KMS-11 (cell line): Measurements from ENCODE around the gene IL31.
"Not testable (repeated sequence)": the region's sequence is repeated elsewhere in the genome, so short reads cannot be mapped to it uniquely, and the experiment has no call there.

Experiments used
- H2AFZ ChIP-seq: fragments of 200-600 bp; sonication (generic); 2 replicates; pipeline ENCODE4 v1.6.1; 2016; ENCODE audit warnings: antibody characterized with exemption, mixed run types, low read depth
- H3K27ac ChIP-seq: fragments of 200-600 bp; sonication (generic); 2 replicates; pipeline ENCODE4 v1.6.1; 2016; ENCODE audit warnings: mild to moderate bottlenecking, mixed run types
- H3K27me3 ChIP-seq: fragments of 200-600 bp; sonication (generic); 2 replicates; pipeline ENCODE4 v1.6.1; 2017; ENCODE audit warnings: mild to moderate bottlenecking, low read depth, mixed run types, moderate library complexity; ENCODE audit not compliant: insufficient read depth
- H3K36me3 ChIP-seq: fragments of 200-600 bp; sonication (generic); 2 replicates; pipeline ENCODE4 v1.6.1; 2017; ENCODE audit warnings: mild to moderate bottlenecking, mixed run types; ENCODE audit not compliant: insufficient read depth
- H3K4me1 ChIP-seq: fragments of 200-600 bp; sonication (generic); 2 replicates; pipeline ENCODE4 v1.6.1; 2016; ENCODE audit warnings: mild to moderate bottlenecking, low read depth, mixed run types; ENCODE audit not compliant: poor library complexity, severe bottlenecking
- H3K4me2 ChIP-seq: fragments of 200-600 bp; sonication (generic); 2 replicates; pipeline ENCODE4 v1.7.0; 2016; ENCODE audit warnings: mild to moderate bottlenecking, mixed run types
- H3K4me3 ChIP-seq: fragments of 200-600 bp; sonication (generic); IDR thresholded peaks from 2 replicates; pipeline ENCODE4 v1.6.1; 2017; ENCODE audit warnings: low read depth, low read length, mixed read lengths; ENCODE audit not compliant: insufficient read depth
- H3K79me2 ChIP-seq: fragments of 200-600 bp; sonication (generic); 2 replicates; pipeline ENCODE4 v1.6.1; 2016; ENCODE audit warnings: low read depth, mixed run types; ENCODE audit not compliant: insufficient read depth
- H3K9ac ChIP-seq: fragments of 200-600 bp; sonication (generic); 2 replicates; pipeline ENCODE4 v1.6.1; 2016; ENCODE audit warnings: mild to moderate bottlenecking, mixed run types
- H4K20me1 ChIP-seq: fragments of 200-600 bp; sonication (generic); 2 replicates; pipeline ENCODE4 v1.6.1; 2016; ENCODE audit warnings: mild to moderate bottlenecking, mixed run types; ENCODE audit not compliant: insufficient read depth
- TF ChIP-seq, protein P1 (sequence below): fragments of 200-600 bp; sonication (generic); conservative IDR thresholded peaks from 2 replicates; pipeline ENCODE4 v1.6.1; 2017; ENCODE audit warnings: low read depth, mild to moderate bottlenecking, antibody characterized with exemption, low read length, moderate library complexity, mixed read lengths

The IL31 gene

DNA sequence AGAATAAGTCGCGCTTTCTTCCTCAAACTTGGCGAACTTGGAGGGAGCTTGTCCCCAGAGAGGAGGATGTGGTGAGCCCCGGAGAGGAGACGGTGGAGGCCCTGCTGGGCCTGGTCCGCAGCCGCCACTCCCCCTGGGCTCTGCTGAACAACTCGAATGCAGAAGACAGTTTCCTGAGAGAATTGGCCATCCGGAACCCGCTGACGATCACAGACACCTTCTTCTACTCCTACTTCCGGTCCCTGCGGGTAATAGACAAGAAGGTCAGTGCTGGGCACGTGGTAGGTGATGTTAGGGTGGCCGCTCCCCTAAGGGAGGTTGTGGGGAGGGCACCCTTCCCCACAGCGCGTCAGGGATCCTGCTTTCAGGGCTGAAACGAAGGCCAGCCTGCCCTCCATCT lies 10.5 kb upstream of the IL31 start:
- Histone ChIP-seq H4K20me1 (no peaks in the 10 kb centered on the region), H3K27ac (no peak overlapping the region), H3K79me2 (no peaks in the 10 kb centered on the region), H3K4me3 (no peak overlapping the region), H3K9ac (no peak overlapping the region), H3K36me3 (no peaks in the 10 kb centered on the region), H3K4me1 (no peaks in the 10 kb centered on the region), H3K27me3 (no peaks in the 10 kb centered on the region), H2AFZ (no peak overlapping the region), H3K4me2 (no peak overlapping the region)
- TF ChIP-seq, protein P1, sequence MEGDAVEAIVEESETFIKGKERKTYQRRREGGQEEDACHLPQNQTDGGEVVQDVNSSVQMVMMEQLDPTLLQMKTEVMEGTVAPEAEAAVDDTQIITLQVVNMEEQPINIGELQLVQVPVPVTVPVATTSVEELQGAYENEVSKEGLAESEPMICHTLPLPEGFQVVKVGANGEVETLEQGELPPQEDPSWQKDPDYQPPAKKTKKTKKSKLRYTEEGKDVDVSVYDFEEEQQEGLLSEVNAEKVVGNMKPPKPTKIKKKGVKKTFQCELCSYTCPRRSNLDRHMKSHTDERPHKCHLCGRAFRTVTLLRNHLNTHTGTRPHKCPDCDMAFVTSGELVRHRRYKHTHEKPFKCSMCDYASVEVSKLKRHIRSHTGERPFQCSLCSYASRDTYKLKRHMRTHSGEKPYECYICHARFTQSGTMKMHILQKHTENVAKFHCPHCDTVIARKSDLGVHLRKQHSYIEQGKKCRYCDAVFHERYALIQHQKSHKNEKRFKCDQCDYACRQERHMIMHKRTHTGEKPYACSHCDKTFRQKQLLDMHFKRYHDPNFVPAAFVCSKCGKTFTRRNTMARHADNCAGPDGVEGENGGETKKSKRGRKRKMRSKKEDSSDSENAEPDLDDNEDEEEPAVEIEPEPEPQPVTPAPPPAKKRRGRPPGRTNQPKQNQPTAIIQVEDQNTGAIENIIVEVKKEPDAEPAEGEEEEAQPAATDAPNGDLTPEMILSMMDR: no peak

DNA sequence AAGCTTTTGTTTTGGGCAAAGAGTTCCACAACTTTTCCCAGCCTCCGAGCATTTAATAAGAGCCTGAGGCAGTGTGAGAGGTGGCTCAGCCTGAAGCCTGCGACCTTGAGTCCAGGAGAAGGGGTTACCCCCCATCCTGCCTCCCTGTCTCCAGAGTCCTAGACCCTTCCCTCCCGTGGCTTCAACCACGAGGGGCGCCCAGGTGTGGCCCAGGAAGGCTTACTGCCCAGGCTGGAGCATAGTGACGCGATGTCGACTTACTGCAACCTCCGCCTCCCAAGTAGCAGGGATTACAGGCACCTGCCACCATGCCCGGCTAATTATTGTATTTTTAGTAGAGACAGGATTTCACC lies 9.5 kb upstream of the IL31 start:
- H3K27me3 ChIP-seq: no peaks in the 10 kb centered on the region
- H3K9ac ChIP-seq: no peak overlapping the region
- TF ChIP-seq, protein P1: no peak
- H3K4me2 ChIP-seq: no peak overlapping the region
- H3K36me3 ChIP-seq: no peaks in the 10 kb centered on the region
- H2AFZ ChIP-seq: no peak overlapping the region
- H4K20me1 ChIP-seq: no peaks in the 10 kb centered on the region
- H3K4me3 ChIP-seq: no peak overlapping the region
- no peaks in the 10 kb centered on the region for H3K4me1 ChIP-seq
- no peak overlapping the region for H3K27ac ChIP-seq
- no peaks in the 10 kb centered on the region for H3K79me2 ChIP-seq

DNA sequence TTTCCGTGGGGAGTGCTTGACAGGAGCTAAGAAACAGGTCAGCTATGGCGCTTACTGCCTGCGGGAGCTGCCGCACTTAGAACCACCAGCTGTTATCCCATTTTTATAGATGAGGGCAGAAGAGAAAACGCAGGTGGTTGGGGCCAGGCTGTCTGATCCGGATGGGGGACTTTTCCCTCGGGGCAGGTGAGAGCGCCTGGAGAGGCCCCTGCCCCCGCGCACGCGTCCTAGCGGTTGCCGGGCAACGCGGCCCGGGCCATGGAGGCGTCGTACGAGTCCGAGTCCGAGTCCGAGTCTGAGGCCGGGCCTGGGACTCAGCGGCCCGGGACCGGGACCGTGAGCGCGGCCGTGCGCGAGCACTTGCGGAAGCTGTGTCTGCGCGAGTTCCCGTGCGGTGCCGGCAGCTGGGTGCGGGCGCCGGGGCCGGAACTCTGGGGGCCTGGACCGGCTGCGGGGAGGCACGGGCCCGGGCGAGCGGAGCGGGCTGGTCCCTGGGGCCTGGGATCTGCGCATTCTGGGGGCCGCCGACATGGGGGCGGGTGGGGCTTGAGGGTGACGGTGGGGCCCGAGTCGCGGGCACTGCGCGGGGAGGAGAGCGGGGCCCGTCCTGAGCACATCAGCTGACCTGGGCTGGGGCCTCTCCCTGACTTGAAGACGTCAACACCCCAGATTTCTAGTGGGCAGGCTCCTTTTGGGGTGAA lies 9.0 kb upstream of the IL31 start, which contains the start of gene LRRC43:
Gene LRRC43, plus strand, starts transcription at position 237 of the 701 bp plus-strand sequence. Its CDS starts 22 bp downstream, at position 259.
- no peak within 1 kb of the TSS for H3K9ac ChIP-seq
- no peak within 1 kb of the TSS for H3K4me2 ChIP-seq
- H2AFZ ChIP-seq: no peak within 1 kb of the TSS
- H4K20me1 ChIP-seq: no peaks in the 10 kb centered on the region
- H3K79me2 ChIP-seq: no peaks in the 10 kb centered on the region
- H3K27me3 ChIP-seq: no peaks in the 10 kb centered on the region
- H3K36me3 ChIP-seq: no peaks in the 10 kb centered on the region
- no peak within 1 kb of the TSS for H3K4me3 ChIP-seq
- TF ChIP-seq, protein P1: no peak
- H3K27ac ChIP-seq: no peak within 1 kb of the TSS
- no peaks in the 10 kb centered on the region for H3K4me1 ChIP-seq

DNA sequence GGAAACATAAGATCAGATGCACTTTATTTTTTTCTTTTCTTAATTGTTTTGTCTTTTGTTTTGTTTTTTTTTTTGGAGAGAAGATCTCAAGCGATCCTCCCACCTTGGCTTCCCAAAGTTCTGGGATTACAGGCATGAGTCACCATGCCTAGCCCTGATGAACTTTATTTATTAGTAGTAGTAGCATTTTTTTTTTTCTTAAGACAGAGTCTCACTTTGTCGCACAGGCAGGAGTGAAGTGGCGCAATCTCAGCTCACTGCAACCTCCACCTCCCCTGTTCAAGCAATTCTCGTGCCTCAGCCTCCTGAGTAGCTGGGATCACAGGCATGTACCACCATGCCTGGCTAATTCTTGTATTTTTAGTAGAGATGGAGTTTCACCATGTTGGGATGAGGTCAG lies 2.5 kb upstream of the IL31 start:
- not testable (repeated sequence) for H3K9ac ChIP-seq, H3K79me2 ChIP-seq, H3K4me3 ChIP-seq, H2AFZ ChIP-seq, H3K27ac ChIP-seq, H3K4me1 ChIP-seq, H3K27me3 ChIP-seq, H4K20me1 ChIP-seq, H3K4me2 ChIP-seq, H3K36me3 ChIP-seq

DNA sequence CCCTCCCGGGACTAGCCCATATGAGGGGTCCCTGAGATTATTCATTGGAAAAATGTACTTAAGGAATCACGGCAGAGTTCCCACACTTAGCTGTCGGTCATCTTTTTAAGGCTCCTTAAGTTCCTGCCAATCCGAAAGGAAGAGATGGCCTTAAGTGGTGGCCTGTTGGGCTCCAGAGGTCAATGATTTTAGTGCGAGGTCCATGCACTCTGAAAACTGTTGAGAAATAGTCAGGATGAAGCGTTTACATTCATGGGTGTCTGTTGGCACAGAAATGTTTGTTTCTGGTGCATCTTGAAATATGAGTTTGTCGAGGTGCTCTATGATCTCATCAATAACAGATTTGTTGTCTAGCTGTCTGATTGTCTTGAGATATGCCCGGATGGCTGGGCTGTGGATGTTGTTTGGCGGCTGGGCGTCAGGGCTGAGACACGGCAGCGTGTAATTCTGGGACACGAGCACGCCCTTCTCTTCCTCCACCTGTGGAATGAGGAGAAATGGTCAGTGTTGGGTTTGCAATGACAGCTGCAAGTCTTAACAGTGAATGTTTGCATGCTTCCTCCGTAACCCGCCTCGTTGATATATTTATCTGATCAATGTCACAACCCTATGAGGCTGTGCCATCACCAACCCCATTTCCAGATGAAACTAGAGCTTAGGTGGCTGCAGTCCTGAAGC lies 1.6 kb downstream of the IL31 start:
- no peaks in the 10 kb centered on the region for H3K36me3 ChIP-seq
- H2AFZ ChIP-seq: no peak overlapping the region
- H3K4me1 ChIP-seq: no peaks in the 10 kb centered on the region
- H3K9ac ChIP-seq: no peak overlapping the region
- no peak overlapping the region for H3K4me3 ChIP-seq
- H3K27ac ChIP-seq: no peak overlapping the region
- H3K79me2 ChIP-seq: no peaks in the 10 kb centered on the region
- H3K4me2 ChIP-seq: no peak overlapping the region
- TF ChIP-seq, protein P1: no peak
- H4K20me1 ChIP-seq: no peaks in the 10 kb centered on the region
- H3K27me3 ChIP-seq: no peaks in the 10 kb centered on the region
